Ishikawa (cell line): Measurements from ENCODE around the gene OTULIN.

Experiments
- CEBPB ChIP-seq: IDR thresholded peaks from 2 replicates; pipeline ENCODE4 v1.6.1; 2012
- EP300 ChIP-seq: IDR thresholded peaks from 2 replicates; pipeline ENCODE4 v1.6.1; 2012; ENCODE audit warnings: borderline replicate concordance
- FOXM1 ChIP-seq: IDR thresholded peaks from 2 replicates; pipeline ENCODE4 v1.6.1; 2012; ENCODE audit warnings: low read depth, borderline replicate concordance
- MAX ChIP-seq: IDR thresholded peaks from 2 replicates; pipeline ENCODE4 v1.6.1; 2012
- NFIC ChIP-seq: IDR thresholded peaks from 2 replicates; pipeline ENCODE4 v1.6.1; 2012
- RAD21 ChIP-seq: IDR thresholded peaks from 2 replicates; pipeline ENCODE4 v1.6.1; 2012; ENCODE audit warnings: low read depth
- REST ChIP-seq: IDR thresholded peaks from 2 replicates; pipeline ENCODE4 v1.6.1; 2012; ENCODE audit warnings: low read depth, mild to moderate bottlenecking
- TAF1 ChIP-seq: IDR thresholded peaks from 2 replicates; pipeline ENCODE4 v1.6.1; 2012; ENCODE audit warnings: low read depth, mild to moderate bottlenecking
- TCF12 ChIP-seq: IDR thresholded peaks from 2 replicates; pipeline ENCODE4 v1.6.1; 2012; ENCODE audit warnings: low read depth
- TEAD4 ChIP-seq: IDR thresholded peaks from 2 replicates; pipeline ENCODE4 v1.6.1; 2012
- USF1 ChIP-seq: IDR thresholded peaks from 2 replicates; pipeline ENCODE4 v1.6.1; 2012
- YY1 ChIP-seq: IDR thresholded peaks from 2 replicates; pipeline ENCODE4 v1.6.1; 2012; ENCODE audit warnings: low read depth

- TF ChIP-seq RAD21: no peak
- no peak for TF ChIP-seq USF1
- no peak for TF ChIP-seq MAX
- no peak for TF ChIP-seq REST
- no peak for TF ChIP-seq TCF12
- no peak for TF ChIP-seq NFIC
- no peak for TF ChIP-seq CEBPB
- no peak for TF ChIP-seq FOXM1
- TF ChIP-seq TEAD4: no peak
- TF ChIP-seq YY1: no peak
- no peak for TF ChIP-seq TAF1
- TF ChIP-seq EP300: no peak
Observed at GRCh38 chr5:14710313-14710994, 45.9 kb downstream of the OTULIN start.
